ENCODE data around the gene BCL11A. TPM values are rescaled to one million over a fixed set of nuclear protein-coding genes. Genes with fewer than 3 reads are reported as not detected.
A peak's percentile ranks its signal among the peaks of the same experiment; 100 is the strongest.

The BCL11A gene
- total RNA-seq, 1 donor from 2014 or later = 29.8 TPM

DNA sequence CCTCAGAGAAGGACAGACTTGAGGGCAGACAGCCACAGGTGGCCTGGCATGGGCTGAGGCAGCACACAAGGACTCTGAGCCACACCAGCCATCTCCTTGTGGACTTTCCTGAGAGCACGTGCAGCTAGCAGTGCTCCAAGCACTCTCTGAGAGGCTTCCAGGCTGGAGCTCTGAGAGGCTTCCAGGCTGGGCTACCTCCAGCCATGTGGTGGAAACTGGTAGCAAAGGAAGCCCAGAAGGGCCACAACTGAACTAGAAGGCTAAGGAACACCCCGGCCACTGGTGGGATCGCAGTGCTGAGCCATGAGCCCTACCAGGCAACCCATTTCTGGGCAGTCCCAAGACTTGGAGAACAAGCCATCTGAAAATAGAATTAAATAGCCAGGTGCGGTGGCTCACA, 39.5 kb downstream of the BCL11A start:
- no peak overlapping the region for H3K4me3 Mint-ChIP-seq (ENCODE audit: unreplicated experiment)

DNA sequence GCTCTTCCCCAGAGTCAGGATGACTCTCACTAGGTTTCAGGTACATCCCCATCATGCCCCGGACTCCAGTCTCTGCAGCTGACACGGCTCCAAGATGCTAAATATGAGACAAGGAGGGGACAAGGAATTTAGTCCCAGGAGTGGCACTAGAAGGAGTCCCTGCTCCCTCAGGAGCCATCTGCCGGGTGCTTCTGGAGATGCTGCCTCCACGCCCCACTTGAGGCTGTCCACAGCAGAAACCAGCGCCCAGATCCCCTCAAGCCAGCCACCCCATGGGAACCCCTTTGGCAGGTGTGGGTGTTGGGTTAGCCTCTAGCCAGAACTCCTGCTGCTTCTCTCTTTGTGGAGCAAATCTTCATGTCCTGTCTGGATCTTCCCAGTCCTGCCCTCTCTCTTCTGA, 40.3 kb downstream of the BCL11A start:
- H3K4me3 ChIP-seq (ENCODE audit: insufficient read depth, low read depth, low read length) = no peak overlapping the region
- H2AFZ ChIP-seq (ENCODE audit: low read depth, low read length) = no peak overlapping the region
- Mint-ChIP-seq H3K9me3 (ENCODE audit: unreplicated experiment) (no peaks in the 10 kb centered on the region), H3K4me1 (ENCODE audit: low read depth, unreplicated experiment) (peaks cover 41% of the 10 kb centered on the region), H3K36me3 (ENCODE audit: low read depth, unreplicated experiment) (peaks cover 8% of the 10 kb centered on the region), H3K27me3 (ENCODE audit: low read depth, unreplicated experiment) (no peaks in the 10 kb centered on the region), H3K27ac (ENCODE audit: unreplicated experiment) (no peak overlapping the region), H3K4me3 (ENCODE audit: unreplicated experiment) (no peak overlapping the region)
- H3K9me3 ChIP-seq (ENCODE audit: insufficient read depth, low read depth, low read length) = no peaks in the 10 kb centered on the region
- peaks cover 33% of the 10 kb centered on the region for H3K4me1 ChIP-seq (ENCODE audit: insufficient read depth, low read length)
- H3K36me3 ChIP-seq (ENCODE audit: insufficient read depth, low read length) = no peaks in the 10 kb centered on the region
- H3K9ac ChIP-seq (ENCODE audit: low read length) = no peak overlapping the region
- FAIRE-seq (no peak), DNase-seq (ENCODE audit: low read depth) (no peak)
- H4K20me1 ChIP-seq (ENCODE audit: insufficient read depth, low read length) = peaks cover 5% of the 10 kb centered on the region
- no peak overlapping the region for H3K4me2 ChIP-seq (ENCODE audit: low read length)
- H3K79me2 ChIP-seq (ENCODE audit: insufficient read depth, low read length) = peaks cover 18% of the 10 kb centered on the region
- no peaks in the 10 kb centered on the region for H3K27me3 ChIP-seq (ENCODE audit: insufficient read depth, low read length)
- TF ChIP-seq EZH2 (IDR thresholded peaks at IDR 0.05; ENCODE audit: insufficient read depth, low read length) = no peak
- TF ChIP-seq, protein P1, sequence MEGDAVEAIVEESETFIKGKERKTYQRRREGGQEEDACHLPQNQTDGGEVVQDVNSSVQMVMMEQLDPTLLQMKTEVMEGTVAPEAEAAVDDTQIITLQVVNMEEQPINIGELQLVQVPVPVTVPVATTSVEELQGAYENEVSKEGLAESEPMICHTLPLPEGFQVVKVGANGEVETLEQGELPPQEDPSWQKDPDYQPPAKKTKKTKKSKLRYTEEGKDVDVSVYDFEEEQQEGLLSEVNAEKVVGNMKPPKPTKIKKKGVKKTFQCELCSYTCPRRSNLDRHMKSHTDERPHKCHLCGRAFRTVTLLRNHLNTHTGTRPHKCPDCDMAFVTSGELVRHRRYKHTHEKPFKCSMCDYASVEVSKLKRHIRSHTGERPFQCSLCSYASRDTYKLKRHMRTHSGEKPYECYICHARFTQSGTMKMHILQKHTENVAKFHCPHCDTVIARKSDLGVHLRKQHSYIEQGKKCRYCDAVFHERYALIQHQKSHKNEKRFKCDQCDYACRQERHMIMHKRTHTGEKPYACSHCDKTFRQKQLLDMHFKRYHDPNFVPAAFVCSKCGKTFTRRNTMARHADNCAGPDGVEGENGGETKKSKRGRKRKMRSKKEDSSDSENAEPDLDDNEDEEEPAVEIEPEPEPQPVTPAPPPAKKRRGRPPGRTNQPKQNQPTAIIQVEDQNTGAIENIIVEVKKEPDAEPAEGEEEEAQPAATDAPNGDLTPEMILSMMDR (IDR thresholded peaks at IDR 0.05; ENCODE audit: insufficient read depth, low read depth, low read length) = no peak
- no peak overlapping the region for H3K27ac ChIP-seq (ENCODE audit: low read depth, low read length)

More for the DNA sequence above, 39.5 kb downstream of the BCL11A start:
- Histone ChIP-seq H3K9ac (ENCODE audit: low read length) (no peak overlapping the region), H4K20me1 (ENCODE audit: insufficient read depth, low read length) (no peaks in the 10 kb centered on the region), H3K4me3 (ENCODE audit: insufficient read depth, low read depth, low read length) (no peak overlapping the region), H3K36me3 (ENCODE audit: insufficient read depth, low read length) (no peaks in the 10 kb centered on the region), H3K4me2 (ENCODE audit: low read length) (no peak overlapping the region), H3K27me3 (ENCODE audit: insufficient read depth, low read length) (no peaks in the 10 kb centered on the region), H3K9me3 (ENCODE audit: insufficient read depth, low read depth, low read length) (no peaks in the 10 kb centered on the region), H3K27ac (ENCODE audit: low read depth, low read length) (no peak overlapping the region), H2AFZ (ENCODE audit: low read depth, low read length) (no peak overlapping the region), H3K79me2 (ENCODE audit: insufficient read depth, low read length) (peaks cover 24% of the 10 kb centered on the region), H3K4me1 (ENCODE audit: insufficient read depth, low read length) (peaks cover 29% of the 10 kb centered on the region)
- peaks cover 46% of the 10 kb centered on the region for H3K4me1 Mint-ChIP-seq (ENCODE audit: low read depth, unreplicated experiment)
- TF ChIP-seq, protein P1 (IDR thresholded peaks at IDR 0.05; ENCODE audit: insufficient read depth, low read depth, low read length) = no peak
- TF ChIP-seq EZH2 (IDR thresholded peaks at IDR 0.05; ENCODE audit: insufficient read depth, low read length) = no peak
- DNase-seq (ENCODE audit: low read depth) (no peak), FAIRE-seq (no peak)
- H3K27ac Mint-ChIP-seq (ENCODE audit: unreplicated experiment) = no peak overlapping the region
- no peaks in the 10 kb centered on the region for H3K9me3 Mint-ChIP-seq (ENCODE audit: unreplicated experiment)
- H3K36me3 Mint-ChIP-seq (ENCODE audit: low read depth, unreplicated experiment) = peaks cover 11% of the 10 kb centered on the region
- no peaks in the 10 kb centered on the region for H3K27me3 Mint-ChIP-seq (ENCODE audit: low read depth, unreplicated experiment)

DNA sequence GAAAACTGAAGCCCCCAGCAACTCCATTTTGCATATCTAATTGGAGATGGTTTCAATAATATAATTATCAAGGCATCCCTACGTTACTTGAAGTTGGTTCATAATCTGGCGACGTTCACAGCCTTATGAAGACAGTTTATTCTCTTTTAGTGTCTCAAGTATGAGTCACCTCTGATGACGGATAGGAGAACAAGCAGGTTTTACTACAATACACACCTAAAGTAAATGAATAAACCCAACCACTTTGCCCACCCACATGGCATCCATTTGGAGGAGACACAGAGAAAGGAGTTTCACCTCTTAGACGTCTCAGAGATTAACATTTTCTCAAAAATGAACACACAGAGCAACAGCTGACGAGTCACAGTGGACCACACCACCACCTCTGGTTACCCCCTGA, 40.8 kb downstream of the BCL11A start:
- no peak overlapping the region for H3K27ac ChIP-seq (ENCODE audit: low read depth, low read length)
- H3K79me2 ChIP-seq (ENCODE audit: insufficient read depth, low read length) = peaks cover 16% of the 10 kb centered on the region
- peaks cover 42% of the 10 kb centered on the region for H3K4me1 Mint-ChIP-seq (ENCODE audit: low read depth, unreplicated experiment)
- H3K4me3 Mint-ChIP-seq (ENCODE audit: unreplicated experiment) = no peak overlapping the region
- H3K4me1 ChIP-seq (ENCODE audit: insufficient read depth, low read length) = peaks cover 33% of the 10 kb centered on the region
- no peak overlapping the region for H3K27ac Mint-ChIP-seq (ENCODE audit: unreplicated experiment)
- H3K9ac ChIP-seq (ENCODE audit: low read length) = no peak overlapping the region
- H3K27me3 Mint-ChIP-seq (ENCODE audit: low read depth, unreplicated experiment) = no peaks in the 10 kb centered on the region
- peaks cover 5% of the 10 kb centered on the region for H4K20me1 ChIP-seq (ENCODE audit: insufficient read depth, low read length)
- H3K9me3 Mint-ChIP-seq (ENCODE audit: unreplicated experiment) = no peaks in the 10 kb centered on the region
- no peak for TF ChIP-seq EZH2 (IDR thresholded peaks at IDR 0.05; ENCODE audit: insufficient read depth, low read length)
- TF ChIP-seq, protein P1 (IDR thresholded peaks at IDR 0.05; ENCODE audit: insufficient read depth, low read depth, low read length) = no peak
- H3K4me3 ChIP-seq (ENCODE audit: insufficient read depth, low read depth, low read length) = no peak overlapping the region
- no peaks in the 10 kb centered on the region for H3K27me3 ChIP-seq (ENCODE audit: insufficient read depth, low read length)
- DNase-seq (ENCODE audit: low read depth) (peak; percentile 18), FAIRE-seq (no peak)
- no peak overlapping the region for H3K4me2 ChIP-seq (ENCODE audit: low read length)
- peaks cover 7% of the 10 kb centered on the region for H3K36me3 Mint-ChIP-seq (ENCODE audit: low read depth, unreplicated experiment)
- H3K36me3 ChIP-seq (ENCODE audit: insufficient read depth, low read length) = no peaks in the 10 kb centered on the region
- H2AFZ ChIP-seq (ENCODE audit: low read depth, low read length) = no peak overlapping the region
- H3K9me3 ChIP-seq (ENCODE audit: insufficient read depth, low read depth, low read length) = no peaks in the 10 kb centered on the region
